K562 (cell line): ENCODE data around the gene NSUN2. TPM values are rescaled to one million over a fixed set of nuclear protein-coding genes. Genes with fewer than 3 reads are reported as not detected.

ENCODE experiments used
- ATAC-seq: fragments of 200-7000 bp; cut with Tn5 transposase; 3 replicates; pipeline ENCODE4 v1.9.1; 2020; ENCODE audit warnings: moderate library complexity
- BruUV-seq: library from RNA; stranded (reverse); fragments of 400-500 nt; replicated peaks from 2 replicates; lab custom pipeline; 2021; lab: Mats Ljungman, UMichigan
- CTCF ChIA-PET: fragments of 300-600 bp; formaldehyde crosslinking; extraction: SDS; loops from one replicate; lab custom pipeline; 2021; ENCODE audit warnings: low intra/inter-chr PET ratio; lab: Yijun Ruan, JAX
- POLR2A ChIA-PET: fragments of 300-600, 350-650 bp; sonication (Branson Sonifier 250); formaldehyde crosslinking; extraction: SDS; loops from one replicate; lab custom pipeline; 2021; ENCODE audit warnings: antibody characterized with exemption, inconsistent platforms; lab: Yijun Ruan, JAX
- DNase-seq, 4 experiments: peaks; one replicate each; pipeline versions ENCODE4 v3.0.0 to v3.0.0-alpha.2; 2011 to 2018; ENCODE audit warnings: low spot score in 3 of 4, mixed read lengths in 3 of 4; ENCODE audit errors: extremely low read depth in 1 of 4
- FAIRE-seq: peaks from 2 replicates; lab custom pipeline; 2011; peaks lifted over from hg19 to GRCh38; lab: Jason Lieb, UNC
- H2AFZ ChIP-seq: 2 replicates; pipeline ENCODE4 v1.6.0; 2011; ENCODE audit warnings: low read depth, low read length, control low read depth, inconsistent platforms
- H3K27ac ChIP-seq: fragments of 200-600 bp; 3 replicates; pipeline ENCODE4 v1.8.0; 2011; ENCODE audit warnings: low read depth, mild to moderate bottlenecking, control low read depth, inconsistent platforms, low read length, moderate library complexity, mixed read lengths; ENCODE audit errors: extremely low read depth
- H3K27me3 ChIP-seq, 2 experiments: fragments of 300-600 bp in 1 of 2; 2 replicates in 1 of 2; 3 replicates in 1 of 2; pipeline versions ENCODE4 v1.6.0 to v1.8.0; 2011; ENCODE audit warnings: inconsistent platforms in 2 of 2, low read length in 2 of 2, mild to moderate bottlenecking in 1 of 2, mixed read lengths in 1 of 2, moderate library complexity in 1 of 2; ENCODE audit not compliant: control insufficient read depth in 2 of 2, insufficient read depth in 2 of 2
- H3K36me3 ChIP-seq: fragments of 300-600 bp; 3 replicates; pipeline ENCODE4 v1.8.0; 2011; ENCODE audit warnings: mild to moderate bottlenecking, low read length, inconsistent platforms; ENCODE audit not compliant: control insufficient read depth, insufficient read depth
- H3K4me1 ChIP-seq, 2 experiments: fragments of 200-600 bp in 1 of 2; replicated peaks in 1 of 2; 2 replicates in 1 of 2; 3 replicates in 1 of 2; pipeline versions ENCODE4 v1.5.1 to v1.8.0; 2011; ENCODE audit warnings: inconsistent platforms in 2 of 2, low read length in 2 of 2, mild to moderate bottlenecking in 1 of 2, mixed read lengths in 1 of 2, moderate library complexity in 1 of 2; ENCODE audit not compliant: control insufficient read depth in 2 of 2, insufficient read depth in 2 of 2
- H3K4me2 ChIP-seq: 2 replicates; pipeline ENCODE4 v1.6.1; 2011; ENCODE audit warnings: low read length, control low read depth, inconsistent platforms, mixed read lengths; ENCODE audit not compliant: insufficient read depth
- H3K4me3 ChIP-seq: fragments of 200-600 bp; sonication (generic), shearing (Covaris generic); 2 replicates; pipeline ENCODE4 v1.5.1; 2016; ENCODE audit warnings: control low read depth, inconsistent platforms
- H3K79me2 ChIP-seq: fragments of 200-600 bp; 3 replicates; pipeline ENCODE4 v1.8.0; 2011; ENCODE audit warnings: low read length, inconsistent platforms; ENCODE audit not compliant: control insufficient read depth, insufficient read depth
- H3K9ac ChIP-seq, 2 experiments: 2 replicates each; pipeline versions ENCODE4 v1.6.0 to v1.6.1; 2011; ENCODE audit warnings: low read depth in 2 of 2, low read length in 2 of 2, control low read depth in 1 of 2, inconsistent platforms in 1 of 2, mild to moderate bottlenecking in 1 of 2, mixed read lengths in 1 of 2; ENCODE audit not compliant: insufficient read depth in 1 of 2
- H3K9me1 ChIP-seq: one replicate; pipeline ENCODE4 v1.6.0; 2011; ENCODE audit warnings: inconsistent platforms, mild to moderate bottlenecking, low read length, moderate library complexity; ENCODE audit not compliant: control insufficient read depth, insufficient read depth
- H3K9me3 ChIP-seq: replicated peaks from 2 replicates; pipeline ENCODE4 v1.5.1; 2011; ENCODE audit warnings: low read depth, low read length, inconsistent platforms; ENCODE audit not compliant: control insufficient read depth, insufficient read depth
- H4K20me1 ChIP-seq: replicated peaks from 2 replicates; pipeline ENCODE4 v1.6.1; 2011; ENCODE audit warnings: low read length, inconsistent platforms, mixed read lengths; ENCODE audit not compliant: control insufficient read depth, insufficient read depth
- AFF4 ChIP-seq: sonication (generic); formaldehyde crosslinking; IDR thresholded peaks from 2 replicates; pipeline ENCODE4 v1.8.0; 2023; ENCODE audit warnings: mild to moderate bottlenecking, missing genetic modification reagents
- CHD4 ChIP-seq: fragments of 200-600 bp; sonication (generic); IDR thresholded peaks from 3 replicates; pipeline ENCODE4 v1.6.1; 2012; ENCODE audit warnings: low read depth, mild to moderate bottlenecking, mixed read lengths, low read length, inconsistent platforms; ENCODE audit not compliant: insufficient read depth, insufficient replicate concordance, poor library complexity, severe bottlenecking
- FOXP1 ChIP-seq: sonication (generic); formaldehyde crosslinking; IDR thresholded peaks from 2 replicates; pipeline ENCODE4 v1.8.0; 2022; ENCODE audit warnings: mild to moderate bottlenecking, missing genetic modification reagents
- HSF4 ChIP-seq: fragments of 250-450 bp; sonication (Bioruptor Pico); IDR thresholded peaks from 2 replicates; pipeline ENCODE4 v2.1.2; 2022; ENCODE audit warnings: mild to moderate bottlenecking, moderate library complexity, borderline replicate concordance
- MTA2 ChIP-seq: fragments of 450-650 bp; IDR thresholded peaks from 2 replicates; pipeline ENCODE4 v1.6.1; 2016; ENCODE audit warnings: low read depth
- ZBED1 ChIP-seq: IDR thresholded peaks from 2 replicates; pipeline ENCODE4 v1.6.1; 2014
- ZNF143 ChIP-seq: sonication (generic); formaldehyde crosslinking; IDR thresholded peaks from 2 replicates; pipeline ENCODE4 v1.9.0; 2022; ENCODE audit warnings: mild to moderate bottlenecking, missing genetic modification reagents
- ZNF644 ChIP-seq: fragments of 200-800 bp; sonication (Bioruptor generic); IDR thresholded peaks from 2 replicates; pipeline ENCODE4 v1.6.1; 2016; ENCODE audit warnings: low read depth, missing genetic modification characterization, missing compliant biosample characterization
- ZNF785 ChIP-seq: fragments of 250-450 bp; sonication (Bioruptor Pico); IDR thresholded peaks from 2 replicates; pipeline ENCODE4 v1.4.0; 2020; ENCODE audit warnings: mild to moderate bottlenecking
- WGBS: fragments of 100-300 bp; shearing (Covaris generic); methylation state at CpG from one replicate; pipeline ENCODE4 v1.1.6; 2016; ENCODE audit warnings: low coverage, mixed read lengths; ENCODE audit not compliant: insufficient coverage; ENCODE audit errors: missing lambda C conversion rate; 5-methylcytosine and 5-hydroxymethylcytosine counted together
- in situ Hi-C: fragments of 300-500 bp; cut with MboI; formaldehyde crosslinking; loops from 4 replicates; pipeline ENCODE4 v1.15.0; 2018; ENCODE audit warnings: inconsistent platforms, mixed read lengths
- intact Hi-C: fragments of 100-400 bp; cut with micrococcal nuclease; formaldehyde crosslinking; loops from 2 replicates; pipeline ENCODE4 v1.14.2; 2022
- polyA plus RNA-seq, 8 experiments: library from polyadenylated mRNA; depleted of rRNA in 4 of 8; stranded (reverse) in 5 of 8; unstranded in 3 of 8; fragments of >200 nt; fragmentation: Nextera tagmentation in 2 of 8; fragmentation: Illumina TruSeq in 1 of 8; extraction: Ambion mirVana in 2 of 8; extraction: Trizol in 1 of 8; gene quantifications; 2 replicates each; pipeline versions ENCODE4 v1.2.1 to v1.2.3, GENCODE V29; 2011 to 2014; ENCODE audit warnings: inconsistent platforms in 1 of 8, missing spikeins in 1 of 8
- total RNA-seq, 7 experiments: library from RNA; depleted of rRNA in 6 of 7; stranded (reverse); fragments of >200 nt in 6 of 7; fragmentation: Illumina TruSeq in 2 of 7; extraction: Trizol in 2 of 7; gene quantifications; 2 replicates each; pipeline versions ENCODE4 v1.2.1 to v1.2.3, GENCODE V29; 2011 to 2021; ENCODE audit warnings: low replicate concordance in 1 of 7
- TF ChIP-seq, protein P1 (sequence below), 3 experiments: fragments of 200-800 bp in 1 of 3; sonication (Bioruptor generic) in 1 of 3; sonication (generic) in 1 of 3; formaldehyde crosslinking in 1 of 3; IDR thresholded peaks; 2 replicates each; pipeline versions ENCODE4 v1.6.1 to v1.8.0; 2016 to 2022; ENCODE audit warnings: mild to moderate bottlenecking in 2 of 3, missing compliant biosample characterization in 2 of 3, missing genetic modification characterization in 2 of 3, missing genetic modification reagents in 1 of 3
- TF ChIP-seq, protein P2 (sequence below): fragments of 200-800 bp; sonication (Bioruptor generic); IDR thresholded peaks from 2 replicates; pipeline ENCODE4 v1.6.1; 2017; ENCODE audit warnings: missing genetic modification characterization, missing compliant biosample characterization
- TF ChIP-seq, protein P3 (sequence below): sonication (generic); formaldehyde crosslinking; IDR thresholded peaks from 2 replicates; pipeline ENCODE4 v1.8.1; 2023; ENCODE audit warnings: mild to moderate bottlenecking, missing genetic modification reagents

The NSUN2 gene
- total and polyA plus RNA-seq, 9 of the 15 experiments (the other 6 are each of a cell fraction or from before 2014, with no cell fraction given): 9.2 to 167 (median 127) TPM

DNA sequence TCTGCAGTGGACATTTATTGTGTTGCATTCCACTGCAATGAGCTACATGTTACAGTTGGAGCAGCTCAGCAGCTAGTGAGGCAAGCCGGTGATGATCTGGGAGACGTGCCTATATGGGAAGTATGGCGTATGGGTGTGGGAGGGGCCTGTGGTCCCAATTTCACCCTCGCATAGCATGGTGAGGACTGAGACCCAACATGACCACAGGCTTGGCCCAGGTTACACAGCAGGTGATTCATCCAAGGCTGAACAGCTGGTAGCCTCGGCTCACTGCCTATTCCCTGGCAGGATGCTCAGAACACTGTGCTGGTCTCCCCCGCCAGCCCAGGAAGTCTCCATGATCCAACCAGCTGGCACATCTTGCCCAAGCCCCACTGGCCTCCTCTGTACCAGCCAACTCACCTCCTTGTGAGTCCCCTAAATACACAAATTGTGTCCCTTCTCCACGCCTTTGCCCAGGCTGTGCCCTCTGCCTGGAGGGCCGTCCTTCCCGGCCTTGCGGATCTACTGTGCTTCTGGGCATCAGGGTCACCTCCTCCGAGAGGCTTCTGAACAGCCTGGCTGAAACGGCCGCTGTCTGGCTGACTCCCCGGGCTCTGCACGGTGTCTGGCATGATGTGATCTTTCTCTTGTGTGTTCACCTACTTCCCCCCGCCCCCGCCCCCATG is 81.4 kb downstream of the NSUN2 start:
- H3K4me3 ChIP-seq: no peak overlapping the region
- POLR2A ChIA-PET: no interaction called here
- H3K36me3 ChIP-seq: no peaks in the 10 kb centered on the region
- in situ Hi-C loops (no loop called here), intact Hi-C loops (no loop called here)
- no peak for FAIRE-seq
- no peaks in the 10 kb centered on the region for H3K9me3 ChIP-seq
- DNase-seq: no peak
- H3K4me1 ChIP-seq: no peaks in the 10 kb centered on the region
- CTCF ChIA-PET: no interaction called here
- H3K27me3 ChIP-seq: peaks cover 30 to 56% of the 10 kb centered on the region in 2 experiments; a peak in 3 of 5 replicates
- no peaks in the 10 kb centered on the region for H3K79me2 ChIP-seq
- H3K4me2 ChIP-seq: no peak overlapping the region
- H3K9me1 ChIP-seq: no peaks in the 10 kb centered on the region
- H2AFZ ChIP-seq: no peak overlapping the region
- ATAC-seq: no peak
- no peak overlapping the region for H3K27ac ChIP-seq
- 0% methylated on average over 17 of the region's 17 CpGs for WGBS
- BruUV-seq: no TSS peak
- H3K9ac ChIP-seq: no peak overlapping the region
- 0 out of 2 replicates have a peak, but pooled peaks cover 4% of the 10 kb centered on the region for H4K20me1 ChIP-seq
- TF ChIP-seq, protein P1, sequence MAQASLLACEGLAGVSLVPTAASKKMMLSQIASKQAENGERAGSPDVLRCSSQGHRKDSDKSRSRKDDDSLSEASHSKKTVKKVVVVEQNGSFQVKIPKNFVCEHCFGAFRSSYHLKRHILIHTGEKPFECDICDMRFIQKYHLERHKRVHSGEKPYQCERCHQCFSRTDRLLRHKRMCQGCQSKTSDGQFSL (CRISPR knock-in tag; IDR thresholded peaks at IDR 0.05): no peak
- TF ChIP-seq, protein P1 (tag; IDR thresholded peaks at IDR 0.05): no peak
- no peak for TF ChIP-seq CHD4
- TF ChIP-seq, protein P2, sequence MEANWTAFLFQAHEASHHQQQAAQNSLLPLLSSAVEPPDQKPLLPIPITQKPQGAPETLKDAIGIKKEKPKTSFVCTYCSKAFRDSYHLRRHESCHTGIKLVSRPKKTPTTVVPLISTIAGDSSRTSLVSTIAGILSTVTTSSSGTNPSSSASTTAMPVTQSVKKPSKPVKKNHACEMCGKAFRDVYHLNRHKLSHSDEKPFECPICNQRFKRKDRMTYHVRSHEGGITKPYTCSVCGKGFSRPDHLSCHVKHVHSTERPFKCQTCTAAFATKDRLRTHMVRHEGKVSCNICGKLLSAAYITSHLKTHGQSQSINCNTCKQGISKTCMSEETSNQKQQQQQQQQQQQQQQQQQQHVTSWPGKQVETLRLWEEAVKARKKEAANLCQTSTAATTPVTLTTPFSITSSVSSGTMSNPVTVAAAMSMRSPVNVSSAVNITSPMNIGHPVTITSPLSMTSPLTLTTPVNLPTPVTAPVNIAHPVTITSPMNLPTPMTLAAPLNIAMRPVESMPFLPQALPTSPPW (CRISPR knock-in tag): no peak
- no peak for TF ChIP-seq ZNF644 (tag)
- no peak for TF ChIP-seq ZBED1
- no peak for TF ChIP-seq ZNF785 (CRISPR knock-in tag)
- TF ChIP-seq HSF4: no peak
- no peak for TF ChIP-seq MTA2
- TF ChIP-seq, protein P3, sequence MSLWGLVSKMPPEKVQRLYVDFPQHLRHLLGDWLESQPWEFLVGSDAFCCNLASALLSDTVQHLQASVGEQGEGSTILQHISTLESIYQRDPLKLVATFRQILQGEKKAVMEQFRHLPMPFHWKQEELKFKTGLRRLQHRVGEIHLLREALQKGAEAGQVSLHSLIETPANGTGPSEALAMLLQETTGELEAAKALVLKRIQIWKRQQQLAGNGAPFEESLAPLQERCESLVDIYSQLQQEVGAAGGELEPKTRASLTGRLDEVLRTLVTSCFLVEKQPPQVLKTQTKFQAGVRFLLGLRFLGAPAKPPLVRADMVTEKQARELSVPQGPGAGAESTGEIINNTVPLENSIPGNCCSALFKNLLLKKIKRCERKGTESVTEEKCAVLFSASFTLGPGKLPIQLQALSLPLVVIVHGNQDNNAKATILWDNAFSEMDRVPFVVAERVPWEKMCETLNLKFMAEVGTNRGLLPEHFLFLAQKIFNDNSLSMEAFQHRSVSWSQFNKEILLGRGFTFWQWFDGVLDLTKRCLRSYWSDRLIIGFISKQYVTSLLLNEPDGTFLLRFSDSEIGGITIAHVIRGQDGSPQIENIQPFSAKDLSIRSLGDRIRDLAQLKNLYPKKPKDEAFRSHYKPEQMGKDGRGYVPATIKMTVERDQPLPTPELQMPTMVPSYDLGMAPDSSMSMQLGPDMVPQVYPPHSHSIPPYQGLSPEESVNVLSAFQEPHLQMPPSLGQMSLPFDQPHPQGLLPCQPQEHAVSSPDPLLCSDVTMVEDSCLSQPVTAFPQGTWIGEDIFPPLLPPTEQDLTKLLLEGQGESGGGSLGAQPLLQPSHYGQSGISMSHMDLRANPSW (CRISPR knock-in tag): no peak
- TF ChIP-seq FOXP1 (CRISPR knock-in tag): no peak
- TF ChIP-seq AFF4 (CRISPR knock-in tag): no peak
- TF ChIP-seq ZNF143 (CRISPR knock-in tag): no peak
